BE2C (cell line): ENCODE data around the gene CYP8B1.

Source experiments
- DNase-seq: peaks from one replicate; pipeline ENCODE4 v3.0.0-alpha.2; 2020
- H3K27me3 ChIP-seq: fragments of 250-450 bp; sonication (Bioruptor Pico); 2 replicates; pipeline ENCODE4 v1.5.1; 2020; ENCODE audit warnings: mild to moderate bottlenecking
- H3K36me3 ChIP-seq: fragments of 250-450 bp; sonication (Bioruptor Pico); 2 replicates; pipeline ENCODE4 v1.5.1; 2020; ENCODE audit warnings: mild to moderate bottlenecking
- H3K4me1 ChIP-seq: fragments of 250-450 bp; sonication (Bioruptor Pico); 2 replicates; pipeline ENCODE4 v1.5.1; 2020
- H3K4me3 ChIP-seq: 2 replicates; pipeline ENCODE4 v1.5.1; 2011; ENCODE audit warnings: low read depth, low read length
- H3K9me3 ChIP-seq: fragments of 250-450 bp; sonication (Bioruptor Pico); 2 replicates; pipeline ENCODE4 v1.5.1; 2020
- TF ChIP-seq, protein P1 (sequence below): IDR thresholded peaks from 2 replicates; pipeline ENCODE4 v1.5.1; 2012; ENCODE audit warnings: mild to moderate bottlenecking, low read depth, low read length

The CYP8B1 gene

DNA sequence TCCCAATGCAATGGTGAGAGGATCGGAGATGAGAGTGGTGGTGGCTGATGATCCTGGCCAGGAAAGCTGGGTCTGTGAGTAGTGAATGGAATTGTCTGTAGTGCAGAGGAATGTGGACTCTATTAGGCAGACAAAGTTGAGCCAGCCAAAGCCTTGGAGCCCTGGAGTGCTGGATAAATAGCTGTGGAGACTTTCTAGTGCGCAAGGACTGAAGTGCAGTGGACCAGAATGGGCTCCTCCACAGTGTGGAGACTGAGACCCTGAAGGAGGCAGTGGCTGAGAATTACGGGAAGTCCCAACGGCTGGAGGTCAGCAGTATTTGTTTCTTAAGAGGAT lies 31.1 kb upstream of the CYP8B1 start:
- no peaks in the 10 kb centered on the region for H3K27me3 ChIP-seq
- no peaks in the 10 kb centered on the region for H3K36me3 ChIP-seq
- no peaks in the 10 kb centered on the region for H3K9me3 ChIP-seq
- no peak overlapping the region for H3K4me3 ChIP-seq
- TF ChIP-seq, protein P1, sequence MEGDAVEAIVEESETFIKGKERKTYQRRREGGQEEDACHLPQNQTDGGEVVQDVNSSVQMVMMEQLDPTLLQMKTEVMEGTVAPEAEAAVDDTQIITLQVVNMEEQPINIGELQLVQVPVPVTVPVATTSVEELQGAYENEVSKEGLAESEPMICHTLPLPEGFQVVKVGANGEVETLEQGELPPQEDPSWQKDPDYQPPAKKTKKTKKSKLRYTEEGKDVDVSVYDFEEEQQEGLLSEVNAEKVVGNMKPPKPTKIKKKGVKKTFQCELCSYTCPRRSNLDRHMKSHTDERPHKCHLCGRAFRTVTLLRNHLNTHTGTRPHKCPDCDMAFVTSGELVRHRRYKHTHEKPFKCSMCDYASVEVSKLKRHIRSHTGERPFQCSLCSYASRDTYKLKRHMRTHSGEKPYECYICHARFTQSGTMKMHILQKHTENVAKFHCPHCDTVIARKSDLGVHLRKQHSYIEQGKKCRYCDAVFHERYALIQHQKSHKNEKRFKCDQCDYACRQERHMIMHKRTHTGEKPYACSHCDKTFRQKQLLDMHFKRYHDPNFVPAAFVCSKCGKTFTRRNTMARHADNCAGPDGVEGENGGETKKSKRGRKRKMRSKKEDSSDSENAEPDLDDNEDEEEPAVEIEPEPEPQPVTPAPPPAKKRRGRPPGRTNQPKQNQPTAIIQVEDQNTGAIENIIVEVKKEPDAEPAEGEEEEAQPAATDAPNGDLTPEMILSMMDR: no peak
- 0 out of 2 replicates have a peak, but pooled peaks cover 1% of the 10 kb centered on the region for H3K4me1 ChIP-seq
- DNase-seq: no peak

DNA sequence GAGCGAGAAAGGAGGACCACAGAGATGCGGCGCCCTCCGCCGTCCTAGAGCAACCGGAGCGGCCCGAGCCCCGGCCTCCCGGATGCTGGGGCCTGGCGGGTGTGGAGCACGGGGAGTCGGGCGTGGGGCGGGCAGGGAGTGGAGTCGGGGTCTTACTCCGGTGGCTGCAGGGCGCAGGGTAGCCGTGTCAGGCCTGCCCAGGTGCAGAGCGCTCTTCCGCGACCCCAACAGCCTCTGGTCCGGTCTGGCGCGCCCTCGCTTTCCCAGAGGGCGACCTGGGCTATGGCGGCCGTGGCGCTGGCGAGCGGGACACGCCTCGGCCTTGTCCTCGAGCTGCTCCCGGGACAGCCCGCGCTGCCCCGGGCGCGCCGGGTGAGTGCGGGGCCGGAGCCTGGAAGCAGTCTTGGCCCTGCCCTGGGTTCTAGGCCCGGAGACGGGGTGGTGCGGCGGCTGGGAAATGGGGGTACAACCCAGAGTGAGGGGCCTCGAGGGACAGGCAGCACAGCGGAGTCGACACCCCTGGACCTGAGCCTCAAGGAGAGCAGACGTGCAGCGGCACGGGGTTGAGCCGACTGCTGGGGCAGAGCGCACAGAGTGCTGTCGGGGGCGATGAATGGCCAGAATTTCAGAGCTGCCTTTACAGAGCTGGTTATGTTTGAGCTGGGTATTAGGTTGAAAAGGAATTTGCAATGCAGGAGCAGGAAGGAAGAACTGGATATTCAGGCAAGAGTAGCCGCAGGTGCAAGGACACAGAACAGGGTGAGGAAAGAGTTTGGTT lies 30.6 kb upstream of the CYP8B1 start, which contains the start of gene ZNF662:
ZNF662 (plus strand) TSS at position 73 of the 778 bp plus-strand sequence. CDS start 1,973 bp downstream, outside the sequence.
- no peaks in the 10 kb centered on the region for H3K36me3 ChIP-seq
- no peaks in the 10 kb centered on the region for H3K9me3 ChIP-seq
- H3K4me1 ChIP-seq: 0 out of 2 replicates have a peak, but pooled peaks cover 6% of the 10 kb centered on the region
- H3K4me3 ChIP-seq: no peak within 1 kb of the TSS
- no peak for DNase-seq
- no peaks in the 10 kb centered on the region for H3K27me3 ChIP-seq
- TF ChIP-seq, protein P1: no peak

DNA sequence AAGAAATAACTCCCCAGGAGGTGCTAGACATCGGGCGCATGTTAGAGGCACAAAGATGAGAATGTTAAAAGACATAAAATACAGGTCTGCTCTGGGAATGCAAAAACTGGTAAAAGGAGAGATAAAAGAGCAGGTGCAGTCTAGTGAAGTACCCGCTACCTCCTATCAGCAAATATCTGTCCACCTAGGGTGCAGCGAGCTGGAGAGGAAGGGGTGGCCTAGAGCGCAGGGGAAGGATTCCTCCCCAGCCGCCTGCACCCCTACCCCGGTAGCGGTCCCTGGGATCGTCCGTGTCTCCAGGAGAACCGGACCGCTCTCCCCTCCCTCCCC lies 30.0 kb upstream of the CYP8B1 start:
- Histone ChIP-seq H3K9me3 (no peaks in the 10 kb centered on the region), H3K36me3 (no peaks in the 10 kb centered on the region), H3K4me3 (no peak overlapping the region), H3K27me3 (no peaks in the 10 kb centered on the region), H3K4me1 (0 out of 2 replicates have a peak, but pooled peaks cover 6% of the 10 kb centered on the region)
- DNase-seq: no peak
- TF ChIP-seq, protein P1: no peak

DNA sequence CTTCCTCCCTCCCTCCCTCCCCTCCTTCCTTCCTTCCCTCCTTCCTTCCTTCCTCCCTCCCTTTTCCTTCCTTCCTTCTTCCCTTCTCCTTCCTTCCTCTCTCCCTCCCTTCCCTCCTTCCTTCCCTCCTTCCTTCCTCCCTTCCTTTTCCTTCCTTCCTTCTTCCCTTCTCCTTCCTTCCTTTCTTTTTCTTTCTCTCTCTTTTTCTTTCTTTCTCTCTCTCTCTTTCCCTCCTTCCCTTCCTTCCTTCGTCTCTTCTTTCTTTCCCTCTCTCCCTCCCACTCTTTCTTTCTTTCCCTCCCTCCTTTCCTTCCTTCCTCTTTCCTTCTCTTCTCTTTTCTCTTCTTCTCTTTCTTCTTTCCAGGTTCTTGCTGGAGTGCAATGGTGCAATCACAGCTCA lies 28.4 kb upstream of the CYP8B1 start:
- TF ChIP-seq, protein P1: no peak
- Histone ChIP-seq H3K27me3 (no peaks in the 10 kb centered on the region), H3K4me3 (no peak overlapping the region), H3K4me1 (0 out of 2 replicates have a peak, but pooled peaks cover 6% of the 10 kb centered on the region), H3K9me3 (no peaks in the 10 kb centered on the region), H3K36me3 (no peaks in the 10 kb centered on the region)
- no peak for DNase-seq

DNA sequence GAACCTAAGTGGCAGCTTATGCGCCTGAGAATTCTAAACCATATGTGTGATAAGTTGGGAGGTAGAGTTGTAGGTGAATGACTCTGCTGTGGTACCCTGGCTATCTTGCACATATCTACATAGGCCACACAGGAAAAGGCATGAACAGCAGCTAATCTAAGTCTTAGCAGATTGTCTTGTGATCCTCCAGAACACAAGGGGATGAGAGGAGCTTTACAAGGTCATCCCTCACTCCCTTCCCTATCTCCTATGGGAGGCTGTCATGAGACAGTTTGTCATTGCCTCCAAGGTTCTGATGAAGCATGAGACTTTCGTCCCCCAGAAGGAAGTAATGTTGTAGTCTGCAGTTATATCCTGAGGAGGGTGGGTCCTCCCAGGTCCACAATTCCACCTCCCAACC lies 26.6 kb upstream of the CYP8B1 start:
- H3K27me3 ChIP-seq: no peaks in the 10 kb centered on the region
- no peaks in the 10 kb centered on the region for H3K9me3 ChIP-seq
- no peaks in the 10 kb centered on the region for H3K36me3 ChIP-seq
- TF ChIP-seq, protein P1: no peak
- H3K4me3 ChIP-seq: no peak overlapping the region
- 0 out of 2 replicates have a peak, but pooled peaks cover 6% of the 10 kb centered on the region for H3K4me1 ChIP-seq
- no peak for DNase-seq

DNA sequence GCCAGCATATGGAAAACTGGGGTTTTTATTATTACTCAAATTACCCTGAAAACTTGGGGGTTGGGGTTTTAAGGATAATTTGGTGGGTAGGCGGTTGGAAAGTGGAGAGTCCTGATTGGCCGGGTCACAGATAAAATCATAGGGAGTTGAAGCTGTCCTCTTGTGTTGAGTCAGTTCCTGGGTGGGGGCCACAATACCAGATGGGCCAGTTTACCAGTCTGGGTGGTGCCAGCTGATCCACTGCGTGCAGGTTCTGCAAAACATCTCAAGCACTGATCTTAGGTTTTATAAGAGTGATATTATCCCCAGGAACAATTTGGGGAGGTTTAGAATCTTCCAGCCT lies 25.4 kb upstream of the CYP8B1 start:
- no peak overlapping the region for H3K4me3 ChIP-seq
- TF ChIP-seq, protein P1: no peak
- no peaks in the 10 kb centered on the region for H3K9me3 ChIP-seq
- H3K36me3 ChIP-seq: no peaks in the 10 kb centered on the region
- no peaks in the 10 kb centered on the region for H3K27me3 ChIP-seq
- 0 out of 2 replicates have a peak, but pooled peaks cover 6% of the 10 kb centered on the region for H3K4me1 ChIP-seq
- no peak for DNase-seq
